ENCODE measurements around the gene DOK7.

DNA sequence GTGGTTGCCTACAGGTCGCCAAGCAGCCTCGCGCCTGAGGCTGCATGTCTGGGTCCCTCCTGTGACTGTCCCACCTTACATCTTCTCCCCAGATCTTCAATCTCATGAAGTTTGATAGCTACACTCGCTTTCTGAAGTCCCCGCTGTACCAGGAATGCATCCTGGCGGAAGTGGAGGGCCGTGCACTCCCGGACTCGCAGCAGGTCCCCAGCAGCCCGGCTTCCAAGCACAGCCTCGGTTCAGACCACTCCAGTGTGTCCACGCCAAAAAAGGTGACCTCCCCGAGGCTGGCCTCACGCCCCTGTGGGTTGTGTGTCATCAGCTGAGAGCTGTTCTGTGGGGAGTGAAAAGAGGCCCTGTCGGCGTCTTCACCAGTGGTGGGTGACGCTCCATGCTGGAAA lies 46.3 kb upstream of the DOK7 start:
- TF ChIP-seq BACH2 (CRISPR knock-in tag; IDR thresholded peaks at IDR 0.05; ENCODE audit: borderline replicate concordance), result no peak
- no peak for TF ChIP-seq PATZ1 (CRISPR knock-in tag; IDR thresholded peaks at IDR 0.05; ENCODE audit: borderline replicate concordance)
- TF ChIP-seq ZFP3 (CRISPR knock-in tag; IDR thresholded peaks at IDR 0.05), result no peak
- TF ChIP-seq RARB (CRISPR knock-in tag; IDR thresholded peaks at IDR 0.05), result no peak
- TF ChIP-seq ISL1 (CRISPR knock-in tag; IDR thresholded peaks at IDR 0.05), result no peak
- no peak for TF ChIP-seq GLIS3 (CRISPR knock-in tag; IDR thresholded peaks at IDR 0.05)
- no peak for TF ChIP-seq OSR1 (CRISPR knock-in tag; IDR thresholded peaks at IDR 0.05)
- no peak for TF ChIP-seq ZNF8 (CRISPR knock-in tag; IDR thresholded peaks at IDR 0.05)
- TF ChIP-seq TSHZ2 (CRISPR knock-in tag; IDR thresholded peaks at IDR 0.05), result no peak
- TF ChIP-seq TOX (CRISPR knock-in tag; IDR thresholded peaks at IDR 0.05; ENCODE audit: borderline replicate concordance), result no peak
- TF ChIP-seq CSRNP3 (CRISPR knock-in tag; IDR thresholded peaks at IDR 0.05), result no peak
- TF ChIP-seq ZFP30 (CRISPR knock-in tag; IDR thresholded peaks at IDR 0.05), result no peak
- TF ChIP-seq ZNF70 (CRISPR knock-in tag; IDR thresholded peaks at IDR 0.05), result no peak
- TF ChIP-seq ZNF565 (CRISPR knock-in tag; conservative IDR thresholded peaks at IDR 0.05; ENCODE audit: low read depth), result no peak
